DMS 273 (cell line): Measurements from ENCODE around the gene GALK1.

Source experiments
- DNase-seq: peaks from one replicate; lab custom pipeline; 2025; ENCODE audit not compliant: unreplicated experiment; lab: John Stamatoyannopoulos, UW

The GALK1 gene

DNA sequence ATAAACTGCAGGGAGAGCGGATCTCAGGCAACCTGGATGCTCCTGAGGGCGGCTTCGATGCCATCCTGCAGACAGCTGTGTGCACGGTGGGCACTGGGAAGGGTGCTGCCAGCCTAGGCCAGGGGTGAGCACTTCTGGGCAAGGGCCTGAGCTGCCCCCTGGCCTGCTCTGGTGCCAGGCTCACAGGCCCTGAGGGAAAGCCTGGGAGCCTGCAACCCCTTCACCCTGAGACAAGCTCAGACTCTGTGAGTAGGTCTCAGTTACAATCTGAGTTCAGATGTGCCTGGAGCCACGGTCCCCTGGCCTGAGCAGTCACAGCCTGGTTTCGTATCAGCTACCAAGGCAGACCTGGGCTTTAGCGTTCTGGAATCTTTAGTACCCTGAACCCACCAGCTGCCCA lies 35.6 kb downstream of the GALK1 start:
- DNase-seq = no peak

DNA sequence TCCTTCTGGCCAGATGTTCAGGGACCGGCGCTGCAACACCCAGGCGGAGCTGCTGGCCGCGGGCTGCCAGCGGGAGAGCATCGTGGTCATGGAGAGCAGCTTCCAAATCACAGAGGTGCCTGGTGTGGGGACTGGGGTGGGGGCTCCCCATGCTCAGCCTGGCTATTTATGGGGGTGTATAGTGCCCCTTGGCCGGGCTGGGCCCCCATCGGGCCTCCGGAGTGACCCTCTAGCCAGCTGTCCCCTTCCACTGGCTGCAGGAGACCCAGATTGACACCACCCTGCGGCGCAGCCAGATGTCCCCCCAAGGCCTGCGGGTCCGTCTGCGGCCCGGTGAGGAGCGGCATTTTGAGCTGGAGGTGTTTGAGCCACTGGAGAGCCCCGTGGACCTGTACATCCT lies 37.6 kb downstream of the GALK1 start:
- no peak for DNase-seq

DNA sequence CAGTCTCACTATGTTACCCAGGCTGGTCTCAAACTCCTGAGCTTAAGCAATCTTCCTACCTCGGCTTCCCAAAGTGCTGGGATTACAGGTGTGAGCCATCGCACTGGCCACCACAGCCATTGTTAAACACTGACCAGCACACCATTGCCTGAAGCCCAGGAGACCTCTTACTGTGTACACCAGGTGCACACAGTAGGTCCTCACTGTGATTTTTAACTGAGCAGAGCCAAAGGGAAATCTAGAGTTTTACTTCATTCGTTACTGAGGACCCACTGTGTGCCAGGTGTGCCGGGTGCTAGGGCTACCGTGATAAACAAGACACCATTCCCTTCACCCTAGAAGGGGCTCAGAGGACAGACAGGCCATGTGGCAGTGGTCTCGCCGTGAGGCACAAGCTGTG lies 39.5 kb downstream of the GALK1 start:
- no peak for DNase-seq

DNA sequence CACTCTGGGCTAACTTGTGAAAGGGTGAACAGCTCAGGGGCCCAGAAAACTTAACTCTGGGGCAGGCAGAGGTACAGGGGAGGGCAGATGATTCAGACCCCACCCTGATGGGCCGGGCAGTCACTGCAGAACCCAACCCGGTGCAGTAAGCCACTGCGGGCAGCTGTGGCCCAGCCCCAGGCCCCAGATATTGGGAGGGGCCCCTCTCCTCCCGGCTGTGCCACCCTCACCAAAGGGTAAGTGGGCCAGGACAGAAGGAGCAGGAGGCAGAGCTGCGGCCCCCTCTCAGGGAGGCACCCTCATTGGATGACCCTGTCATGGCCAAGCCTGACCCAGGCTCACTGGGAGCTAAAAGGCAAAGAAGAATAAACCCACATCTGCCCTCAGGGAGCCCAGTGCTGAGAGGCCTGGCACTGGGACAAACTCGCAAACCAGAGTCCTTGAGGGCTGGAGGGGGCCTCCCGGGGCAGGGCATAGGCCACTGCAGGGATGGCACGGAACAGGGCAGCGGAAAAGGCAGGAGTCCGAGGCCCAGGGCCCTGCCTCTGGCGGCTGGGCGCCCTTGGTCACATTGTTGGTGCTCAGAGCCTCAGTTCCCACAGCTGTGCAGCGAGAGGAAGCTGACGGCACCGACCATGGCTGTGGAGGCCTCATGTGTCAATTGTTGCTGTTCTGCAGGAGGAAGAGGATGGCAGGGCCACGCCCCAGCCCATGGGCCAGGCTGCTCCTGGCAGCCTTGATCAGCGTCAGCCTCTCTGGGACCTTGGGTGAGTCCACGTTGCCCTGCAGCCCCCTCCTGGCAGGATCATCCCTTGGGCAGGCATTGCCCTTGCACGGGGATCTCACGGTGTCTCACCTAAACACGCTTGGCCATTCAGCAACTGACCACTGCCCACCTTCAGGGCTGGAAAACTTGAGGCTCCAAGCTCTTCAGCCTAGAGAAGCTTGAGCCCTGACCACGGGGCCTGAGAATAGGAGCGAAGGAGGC lies 40.7 kb downstream of the GALK1 start:
- no peak for DNase-seq

DNA sequence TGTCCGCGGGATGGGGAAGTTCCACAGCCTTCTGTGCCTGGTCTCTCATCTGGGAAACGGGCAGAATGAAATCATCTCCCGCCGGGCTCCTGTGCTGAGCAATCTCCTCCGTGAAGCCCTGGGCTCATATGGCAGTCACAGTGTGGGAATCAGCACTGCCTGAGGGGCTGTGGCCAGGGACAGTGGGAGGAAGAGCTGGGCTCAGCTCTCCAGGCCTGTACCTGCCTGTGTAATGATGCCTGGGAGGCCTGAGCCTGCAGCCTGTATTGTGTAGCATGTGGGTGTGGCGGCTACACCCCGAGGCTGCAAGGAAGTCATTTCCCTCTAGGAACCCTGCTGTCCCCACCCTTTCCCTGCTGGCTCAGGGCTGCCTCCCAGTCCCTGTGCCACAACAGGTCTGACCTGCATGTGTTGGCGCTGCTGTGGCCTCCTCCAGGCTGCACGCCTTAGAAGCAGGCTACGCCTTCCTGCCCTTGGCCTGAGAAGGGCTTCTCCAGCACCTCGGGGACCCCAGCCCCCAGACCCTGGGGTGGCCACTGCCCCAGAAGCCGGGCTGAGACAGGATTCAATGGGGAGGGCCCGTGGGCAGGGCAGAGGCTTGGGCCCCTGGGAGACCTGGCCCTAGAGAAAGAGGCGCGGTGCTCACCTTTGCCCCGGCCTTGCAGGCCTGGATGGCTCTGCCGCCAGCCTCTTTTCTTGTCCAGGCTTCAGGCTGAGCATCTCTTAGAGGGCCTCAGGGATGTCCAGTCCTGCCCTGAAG lies 41.6 kb downstream of the GALK1 start:
- DNase-seq = no peak

DNA sequence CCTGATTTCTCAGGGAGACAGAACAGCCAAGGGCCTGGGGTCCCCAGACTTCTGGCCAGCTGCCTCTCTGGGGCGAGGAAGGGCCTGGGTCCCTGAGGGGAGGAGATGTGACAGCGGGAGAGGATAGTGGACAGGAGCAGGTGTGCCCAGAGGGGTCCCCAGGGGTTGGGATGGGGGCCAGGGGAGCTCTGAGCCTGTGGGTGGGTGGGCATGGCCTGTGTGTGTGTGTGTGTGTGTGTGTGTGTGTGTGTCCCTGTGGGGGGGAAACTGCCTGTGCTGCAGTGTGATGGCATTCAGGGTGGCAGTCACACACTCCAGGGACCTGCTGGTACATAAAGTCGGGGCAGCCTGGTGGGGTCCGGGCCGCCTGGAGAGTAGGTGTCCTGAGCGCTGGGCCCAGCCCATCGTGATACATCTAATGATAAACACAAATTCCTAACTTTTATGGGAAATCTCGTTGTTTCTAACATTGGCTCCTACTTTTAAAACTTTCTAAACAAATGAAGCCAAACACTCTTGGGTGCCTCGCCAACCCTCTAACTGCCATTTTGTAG lies 42.4 kb downstream of the GALK1 start:
- DNase-seq = no peak

DNA sequence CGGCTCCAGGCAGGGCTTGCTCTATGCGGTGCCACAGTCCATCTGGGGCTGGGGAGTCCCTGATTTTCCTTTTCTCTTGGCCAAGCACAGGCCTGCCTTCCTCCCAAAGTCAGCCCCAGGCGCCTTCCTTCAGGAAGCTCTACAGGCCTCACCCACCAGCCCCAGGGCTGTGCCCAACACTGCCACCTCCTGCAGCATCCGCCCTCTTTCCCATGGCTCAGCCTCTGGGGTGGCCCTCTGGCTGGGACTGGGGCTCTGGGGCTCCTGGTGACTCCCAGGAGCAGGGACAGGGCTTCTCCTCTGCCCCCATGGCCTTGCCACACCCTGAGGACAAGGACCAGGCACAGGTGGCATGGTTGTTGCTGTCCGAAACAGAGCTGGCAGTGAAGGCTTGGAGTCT lies 42.9 kb downstream of the GALK1 start:
- no peak for DNase-seq

DNA sequence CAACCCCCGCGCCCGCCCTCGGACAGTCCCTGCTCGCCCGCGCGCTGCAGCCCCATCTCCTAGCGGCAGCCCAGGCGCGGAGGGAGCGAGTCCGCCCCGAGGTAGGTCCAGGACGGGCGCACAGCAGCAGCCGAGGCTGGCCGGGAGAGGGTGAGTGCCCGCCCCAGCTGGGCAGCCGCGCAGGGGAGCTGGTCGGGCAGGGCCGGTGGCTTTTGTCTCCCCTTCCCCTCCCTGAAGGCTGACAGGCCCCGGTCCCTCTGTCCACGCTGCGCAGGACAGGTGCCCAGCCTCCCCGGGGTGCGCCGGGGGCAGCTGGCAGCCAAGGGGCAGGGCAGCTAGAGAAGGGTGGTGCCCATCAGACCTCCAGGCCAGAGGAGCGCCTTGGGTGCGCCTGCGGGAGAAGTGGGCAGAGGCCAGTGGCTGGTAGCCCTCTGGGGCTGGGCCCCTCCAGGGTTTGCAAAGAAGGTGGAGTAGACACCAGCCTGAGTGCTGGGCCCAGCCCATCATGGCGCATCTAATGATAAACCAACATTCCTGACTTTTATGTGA lies 43.5 kb downstream of the GALK1 start:
- peak; percentile 59 for DNase-seq

DNA sequence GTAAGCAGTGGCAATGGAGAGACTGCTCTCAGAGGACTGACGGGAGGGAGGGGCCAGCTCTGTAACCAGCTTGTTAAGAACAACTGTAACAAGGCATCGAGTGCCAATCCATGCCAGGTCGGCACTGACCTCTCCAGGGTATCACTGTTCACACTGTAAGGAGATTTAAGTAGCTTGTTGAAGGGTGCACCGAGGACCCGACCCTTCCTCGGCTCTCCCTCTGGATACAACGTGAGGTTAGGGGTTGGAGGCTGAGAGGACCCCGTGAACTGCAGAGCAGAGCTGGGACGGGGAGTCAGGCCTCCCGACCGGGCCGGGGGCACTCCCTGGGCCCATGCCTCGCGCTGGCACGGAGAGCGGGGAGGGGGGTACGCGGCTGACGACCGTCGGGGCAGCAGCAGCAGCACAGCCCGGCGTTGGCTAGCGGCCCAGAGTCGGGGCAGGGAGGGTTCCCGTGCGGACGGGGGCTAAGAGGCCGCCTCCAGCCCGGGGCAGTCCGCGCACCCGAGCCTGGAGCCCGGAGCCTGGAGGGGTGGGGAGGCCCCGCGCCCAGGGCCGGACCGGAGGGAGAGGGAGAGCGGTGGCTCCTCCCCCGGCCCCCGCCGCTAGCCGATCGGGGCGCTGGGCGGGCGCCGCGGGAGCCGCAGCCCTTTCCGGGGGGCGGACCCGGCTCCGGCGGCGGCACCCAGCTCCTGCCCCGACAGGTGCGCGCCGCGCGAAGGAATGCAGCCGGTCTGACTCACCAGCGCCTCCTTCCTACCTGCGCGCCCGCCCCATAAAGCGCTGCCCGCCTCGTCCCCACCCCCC lies 44.1 kb downstream of the GALK1 start, which contains the start of gene ITGB4:
ITGB4 (plus strand) TSS at position 804 of the 807 bp plus-strand sequence. CDS start 3,245 bp downstream, outside the sequence.
- peak; percentile 59 for DNase-seq

DNA sequence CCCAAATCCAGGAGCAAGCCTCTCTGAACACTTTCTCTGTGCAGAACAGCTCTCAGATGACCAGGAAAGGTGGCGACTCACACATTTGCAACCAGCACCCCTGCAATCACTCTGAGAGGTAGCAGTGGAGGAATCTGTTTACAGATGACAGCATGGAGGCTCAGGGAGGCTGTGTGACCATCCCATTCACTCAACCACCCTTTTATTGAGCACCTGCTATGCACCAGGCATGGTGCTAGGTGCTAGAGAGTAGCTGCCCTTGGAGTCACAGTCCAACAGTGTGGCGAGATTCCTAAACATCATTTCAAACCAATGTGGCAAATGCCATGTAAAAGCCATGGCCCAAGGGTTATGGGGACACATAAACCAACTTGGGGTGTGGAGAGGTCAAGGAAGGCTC lies 45.3 kb downstream of the GALK1 start:
- DNase-seq = no peak

DNA sequence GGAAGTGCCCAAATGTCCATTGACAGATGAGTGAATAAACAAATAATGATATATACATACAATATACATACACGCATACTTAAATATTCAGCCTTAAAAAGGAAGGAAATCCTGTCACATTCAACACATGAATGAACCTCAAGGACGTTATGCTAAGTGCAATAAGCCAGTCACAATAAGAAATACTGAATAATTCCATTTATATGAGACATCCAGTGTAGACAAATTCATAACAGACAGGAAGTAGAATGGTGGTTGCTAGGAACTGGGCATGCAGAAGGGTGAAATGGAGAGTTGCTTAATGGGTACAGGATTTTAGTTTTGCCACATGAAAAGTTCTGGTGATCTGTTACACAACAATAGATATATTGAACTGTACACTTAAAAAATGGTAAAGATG lies 52.5 kb downstream of the GALK1 start:
- no peak for DNase-seq
